BE2C (cell line): ENCODE measurements around the gene CMTM7.

Experiments used
- DNase-seq: peaks from one replicate; pipeline ENCODE4 v3.0.0-alpha.2; 2020
- H3K27me3 ChIP-seq: fragments of 250-450 bp; sonication (Bioruptor Pico); 2 replicates; pipeline ENCODE4 v1.5.1; 2020; ENCODE audit warnings: mild to moderate bottlenecking
- H3K36me3 ChIP-seq: fragments of 250-450 bp; sonication (Bioruptor Pico); 2 replicates; pipeline ENCODE4 v1.5.1; 2020; ENCODE audit warnings: mild to moderate bottlenecking
- H3K4me1 ChIP-seq: fragments of 250-450 bp; sonication (Bioruptor Pico); 2 replicates; pipeline ENCODE4 v1.5.1; 2020
- H3K4me3 ChIP-seq: 2 replicates; pipeline ENCODE4 v1.5.1; 2011; ENCODE audit warnings: low read depth, low read length
- H3K9me3 ChIP-seq: fragments of 250-450 bp; sonication (Bioruptor Pico); 2 replicates; pipeline ENCODE4 v1.5.1; 2020
- TF ChIP-seq, protein P1 (sequence below): IDR thresholded peaks from 2 replicates; pipeline ENCODE4 v1.5.1; 2012; ENCODE audit warnings: mild to moderate bottlenecking, low read depth, low read length

CMTM7 gene

GRCh38 chr3:32406486-32407408 is 15.1 kb downstream of the CMTM7 start:
- DNase-seq, result no peak
- Histone ChIP-seq H3K36me3 (no peaks in the 10 kb centered on the region), H3K27me3 (no peaks in the 10 kb centered on the region), H3K4me3 (no peak overlapping the region), H3K9me3 (no peaks in the 10 kb centered on the region), H3K4me1 (no peaks in the 10 kb centered on the region)
- TF ChIP-seq, protein P1, sequence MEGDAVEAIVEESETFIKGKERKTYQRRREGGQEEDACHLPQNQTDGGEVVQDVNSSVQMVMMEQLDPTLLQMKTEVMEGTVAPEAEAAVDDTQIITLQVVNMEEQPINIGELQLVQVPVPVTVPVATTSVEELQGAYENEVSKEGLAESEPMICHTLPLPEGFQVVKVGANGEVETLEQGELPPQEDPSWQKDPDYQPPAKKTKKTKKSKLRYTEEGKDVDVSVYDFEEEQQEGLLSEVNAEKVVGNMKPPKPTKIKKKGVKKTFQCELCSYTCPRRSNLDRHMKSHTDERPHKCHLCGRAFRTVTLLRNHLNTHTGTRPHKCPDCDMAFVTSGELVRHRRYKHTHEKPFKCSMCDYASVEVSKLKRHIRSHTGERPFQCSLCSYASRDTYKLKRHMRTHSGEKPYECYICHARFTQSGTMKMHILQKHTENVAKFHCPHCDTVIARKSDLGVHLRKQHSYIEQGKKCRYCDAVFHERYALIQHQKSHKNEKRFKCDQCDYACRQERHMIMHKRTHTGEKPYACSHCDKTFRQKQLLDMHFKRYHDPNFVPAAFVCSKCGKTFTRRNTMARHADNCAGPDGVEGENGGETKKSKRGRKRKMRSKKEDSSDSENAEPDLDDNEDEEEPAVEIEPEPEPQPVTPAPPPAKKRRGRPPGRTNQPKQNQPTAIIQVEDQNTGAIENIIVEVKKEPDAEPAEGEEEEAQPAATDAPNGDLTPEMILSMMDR, result no peak

- DNase-seq, result no peak
- Histone ChIP-seq H3K36me3 (no peaks in the 10 kb centered on the region), H3K4me3 (no peak overlapping the region), H3K9me3 (no peaks in the 10 kb centered on the region), H3K27me3 (no peaks in the 10 kb centered on the region), H3K4me1 (no peaks in the 10 kb centered on the region)
- TF ChIP-seq, protein P1, result no peak
These were observed 19.0 kb downstream of the CMTM7 start for GRCh38 chr3:32410367-32411246.

DNA sequence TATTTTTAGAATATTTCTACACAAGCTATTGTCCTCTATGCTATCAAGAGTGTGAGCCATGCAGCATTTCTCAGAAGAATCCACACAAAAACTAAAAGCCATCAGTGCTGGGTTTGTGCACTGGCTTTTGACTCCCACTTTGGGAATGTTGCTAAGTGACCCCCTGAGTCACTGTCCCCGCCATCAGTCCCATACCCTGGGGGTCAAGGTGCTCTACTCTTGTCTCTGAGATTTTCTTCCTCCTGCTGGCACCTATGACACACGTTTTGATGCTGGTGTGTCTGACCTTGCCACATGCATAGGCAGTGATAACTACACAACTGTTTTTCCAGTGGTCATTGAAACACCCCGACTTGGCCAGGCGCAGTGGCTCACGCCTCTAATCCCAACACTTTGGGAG is 19.8 kb downstream of the CMTM7 start:
- H3K27me3 ChIP-seq, result no peaks in the 10 kb centered on the region
- TF ChIP-seq, protein P1, result no peak
- no peak for DNase-seq
- no peak overlapping the region for H3K4me3 ChIP-seq
- H3K9me3 ChIP-seq, result no peaks in the 10 kb centered on the region
- H3K4me1 ChIP-seq, result no peaks in the 10 kb centered on the region
- no peaks in the 10 kb centered on the region for H3K36me3 ChIP-seq

DNA sequence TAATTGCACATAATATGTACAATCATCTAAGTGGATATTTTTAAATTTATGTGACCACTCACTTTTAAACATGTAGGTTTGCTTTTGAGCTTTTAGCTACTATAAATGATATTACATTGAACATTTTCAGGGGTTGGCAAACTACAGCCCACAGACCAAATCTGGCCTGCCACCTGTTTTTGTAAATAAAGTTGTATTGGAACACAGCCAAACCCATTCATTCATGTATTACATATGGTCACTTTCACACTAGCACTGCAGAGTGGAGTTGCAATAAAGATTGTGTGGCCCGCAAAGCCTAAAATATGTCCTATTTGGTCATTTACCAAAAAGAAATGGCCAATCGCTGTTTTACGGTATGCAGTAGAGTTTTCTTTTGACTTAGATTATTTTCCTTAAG is 21.2 kb downstream of the CMTM7 start:
- no peaks in the 10 kb centered on the region for H3K27me3 ChIP-seq
- H3K4me3 ChIP-seq, result no peak overlapping the region
- no peaks in the 10 kb centered on the region for H3K9me3 ChIP-seq
- no peak for DNase-seq
- H3K4me1 ChIP-seq, result no peaks in the 10 kb centered on the region
- TF ChIP-seq, protein P1, result no peak
- H3K36me3 ChIP-seq, result no peaks in the 10 kb centered on the region

DNA sequence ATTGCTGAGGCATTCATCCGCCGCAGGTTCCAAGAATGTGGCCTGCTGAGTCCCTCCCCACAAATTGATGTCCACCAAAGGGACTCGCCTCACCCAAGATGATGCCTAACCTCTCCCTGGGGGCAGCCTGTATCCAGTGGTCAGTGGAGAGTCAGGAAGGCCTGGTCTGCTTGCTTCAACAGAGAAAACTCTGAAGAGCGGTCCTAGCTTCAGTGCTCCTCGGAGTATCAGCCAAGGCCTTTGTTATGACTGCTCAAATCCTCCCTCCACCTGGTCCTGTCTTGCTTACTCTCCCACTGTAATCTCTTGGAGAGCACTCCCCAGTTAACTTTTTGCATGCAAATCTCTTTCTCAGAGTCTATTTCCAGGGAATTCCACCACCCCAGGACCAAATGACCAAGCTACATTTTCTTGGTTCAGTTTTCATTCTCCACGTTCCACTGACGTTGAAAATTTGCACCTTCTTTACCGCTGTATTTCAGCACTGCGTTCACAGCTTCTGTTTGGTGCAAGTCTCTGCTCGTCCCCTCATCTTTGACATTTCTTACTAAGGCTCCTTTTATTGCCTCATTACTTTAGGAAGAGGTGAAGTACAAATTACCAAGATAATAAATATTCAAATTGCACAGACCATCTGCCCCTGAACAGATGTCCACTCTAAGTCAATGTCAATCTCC is 22.3 kb downstream of the CMTM7 start:
- no peaks in the 10 kb centered on the region for H3K9me3 ChIP-seq
- TF ChIP-seq, protein P1, result no peak

More for the DNA sequence above, 22.3 kb downstream of the CMTM7 start:
- no peaks in the 10 kb centered on the region for H3K36me3 ChIP-seq
- no peak for DNase-seq
- H3K27me3 ChIP-seq, result no peaks in the 10 kb centered on the region
- no peak overlapping the region for H3K4me3 ChIP-seq
- H3K4me1 ChIP-seq, result no peaks in the 10 kb centered on the region
